Spleen (tissue), 7 donors: Measurements from ENCODE around the gene NDE1.

ENCODE experiments used
- CTCF ChIP-seq, 11 experiments: fragments of 200-600 bp in 7 of 11; fragments of 450-650 bp in 4 of 11; sonication (generic) in 4 of 11; IDR thresholded peaks in 8 of 11; conservative IDR thresholded peaks in 3 of 11; 1 replicate in 7 of 11; 2 replicates in 4 of 11; pipeline versions ENCODE4 v1.4.0 to v1.8.0; 2016 to 2021; ENCODE audit warnings: antibody characterized with exemption in 11 of 11, inconsistent platforms in 4 of 11, mild to moderate bottlenecking in 1 of 11
- POLR2A ChIP-seq, 3 donors: fragments of 450-650 bp; IDR thresholded peaks; one replicate each; pipeline ENCODE4 v1.5.1; 2017; ENCODE audit warnings: antibody characterized with exemption in 3 of 3, mild to moderate bottlenecking in 1 of 3
- POLR2AphosphoS5 ChIP-seq, 3 donors: sonication (generic); formaldehyde crosslinking; IDR thresholded peaks; one replicate each; pipeline ENCODE4 v1.5.1; 2017; ENCODE audit warnings: antibody characterized with exemption in 3 of 3
- donor health status: DM: no; HTN: no; CAD: no; lungs with moderate emphysema.
- donor health status: DM: no; HTN: no; CAD: no.
- donor health status: DM: no; HTN: no; CAD: no.

GRCh38 chr16:15770512-15770911 is 120.5 kb downstream of the NDE1 start:
- no peak for TF ChIP-seq CTCF (IDR thresholded peaks at IDR 0.05 in 8 of 11, conservative IDR thresholded peaks at IDR 0.05 in 3 of 11)
- no peak for TF ChIP-seq POLR2A (IDR thresholded peaks at IDR 0.05)
- TF ChIP-seq POLR2AphosphoS5 (IDR thresholded peaks at IDR 0.05) = no peak
